ENCODE data around the gene MDC1.

DNA sequence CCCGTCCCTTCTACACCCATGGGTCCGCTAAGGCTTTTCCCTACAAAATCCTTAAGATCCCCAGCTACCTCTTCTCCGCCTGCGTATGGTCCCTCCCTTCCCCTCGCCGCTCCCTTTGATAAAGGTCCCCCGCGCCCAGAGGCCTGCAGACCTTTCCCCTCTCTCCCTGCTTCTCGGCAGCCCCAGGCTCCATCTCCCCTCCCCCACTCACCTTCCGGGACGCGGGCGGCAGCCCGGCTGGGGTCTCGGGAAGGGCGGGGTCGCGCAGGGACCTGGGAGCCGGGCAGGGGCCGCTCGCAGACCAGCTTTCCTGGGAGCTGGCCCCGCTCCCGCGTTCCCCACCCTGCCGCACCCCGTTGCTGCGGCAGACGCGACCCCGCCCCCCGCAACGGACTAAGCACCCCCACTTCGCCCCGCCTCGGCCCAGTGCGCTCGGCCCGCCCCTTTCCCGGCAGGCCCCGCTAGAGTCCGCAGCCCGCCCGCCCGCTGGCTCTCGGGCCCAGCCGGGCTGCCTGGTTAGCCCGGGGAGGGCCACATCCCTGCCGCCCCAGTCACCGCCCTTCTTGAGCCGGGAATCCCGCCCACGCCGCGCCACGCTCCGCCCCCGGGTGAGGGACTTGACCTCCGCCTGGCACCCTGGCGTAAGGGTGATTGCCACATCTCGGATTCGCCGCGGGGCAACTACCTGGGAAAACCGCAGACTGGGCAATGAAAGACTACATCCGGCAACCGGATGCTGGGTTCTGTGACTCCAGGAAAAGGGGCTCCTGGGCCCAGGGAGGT, 25.4 kb upstream of the MDC1 start, which contains the start of gene FLOT1:
- TF ChIP-seq, protein P1, sequence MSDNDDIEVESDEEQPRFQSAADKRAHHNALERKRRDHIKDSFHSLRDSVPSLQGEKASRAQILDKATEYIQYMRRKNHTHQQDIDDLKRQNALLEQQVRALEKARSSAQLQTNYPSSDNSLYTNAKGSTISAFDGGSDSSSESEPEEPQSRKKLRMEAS (IDR thresholded peaks at IDR 0.05) = no peak
- TF ChIP-seq, protein P2, sequence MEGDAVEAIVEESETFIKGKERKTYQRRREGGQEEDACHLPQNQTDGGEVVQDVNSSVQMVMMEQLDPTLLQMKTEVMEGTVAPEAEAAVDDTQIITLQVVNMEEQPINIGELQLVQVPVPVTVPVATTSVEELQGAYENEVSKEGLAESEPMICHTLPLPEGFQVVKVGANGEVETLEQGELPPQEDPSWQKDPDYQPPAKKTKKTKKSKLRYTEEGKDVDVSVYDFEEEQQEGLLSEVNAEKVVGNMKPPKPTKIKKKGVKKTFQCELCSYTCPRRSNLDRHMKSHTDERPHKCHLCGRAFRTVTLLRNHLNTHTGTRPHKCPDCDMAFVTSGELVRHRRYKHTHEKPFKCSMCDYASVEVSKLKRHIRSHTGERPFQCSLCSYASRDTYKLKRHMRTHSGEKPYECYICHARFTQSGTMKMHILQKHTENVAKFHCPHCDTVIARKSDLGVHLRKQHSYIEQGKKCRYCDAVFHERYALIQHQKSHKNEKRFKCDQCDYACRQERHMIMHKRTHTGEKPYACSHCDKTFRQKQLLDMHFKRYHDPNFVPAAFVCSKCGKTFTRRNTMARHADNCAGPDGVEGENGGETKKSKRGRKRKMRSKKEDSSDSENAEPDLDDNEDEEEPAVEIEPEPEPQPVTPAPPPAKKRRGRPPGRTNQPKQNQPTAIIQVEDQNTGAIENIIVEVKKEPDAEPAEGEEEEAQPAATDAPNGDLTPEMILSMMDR (IDR thresholded peaks at IDR 0.05 in 2 of 3, conservative IDR thresholded peaks at IDR 0.05 in 1 of 3; ENCODE audit: borderline replicate concordance in 1 of 3, insufficient read depth in 1 of 3, low read depth in 2 of 3, low read length in 2 of 3) = no peak
- no peak for TF ChIP-seq SP1 (IDR thresholded peaks at IDR 0.05; ENCODE audit: low read depth)
- no peak for TF ChIP-seq ELF1 (IDR thresholded peaks at IDR 0.05; ENCODE audit: borderline replicate concordance, low read depth)
- TF ChIP-seq ZFX (IDR thresholded peaks at IDR 0.05) = peak; percentile 43
- TF ChIP-seq POLR2A (IDR thresholded peaks at IDR 0.05; ENCODE audit: borderline replicate concordance, extremely low read depth, insufficient read depth, insufficient read length) = peak; percentile 98
